Fibroblast of upper back skin (primary cell): ENCODE measurements around the gene IFI35.
"Not testable (repeated sequence)": the region's sequence is repeated elsewhere in the genome, so short reads cannot be mapped to it uniquely, and the experiment has no call there.

Experiments used
- DNase-seq: peaks from one replicate; pipeline ENCODE4 v3.0.0-alpha.2; 2013

Gene IFI35

DNA sequence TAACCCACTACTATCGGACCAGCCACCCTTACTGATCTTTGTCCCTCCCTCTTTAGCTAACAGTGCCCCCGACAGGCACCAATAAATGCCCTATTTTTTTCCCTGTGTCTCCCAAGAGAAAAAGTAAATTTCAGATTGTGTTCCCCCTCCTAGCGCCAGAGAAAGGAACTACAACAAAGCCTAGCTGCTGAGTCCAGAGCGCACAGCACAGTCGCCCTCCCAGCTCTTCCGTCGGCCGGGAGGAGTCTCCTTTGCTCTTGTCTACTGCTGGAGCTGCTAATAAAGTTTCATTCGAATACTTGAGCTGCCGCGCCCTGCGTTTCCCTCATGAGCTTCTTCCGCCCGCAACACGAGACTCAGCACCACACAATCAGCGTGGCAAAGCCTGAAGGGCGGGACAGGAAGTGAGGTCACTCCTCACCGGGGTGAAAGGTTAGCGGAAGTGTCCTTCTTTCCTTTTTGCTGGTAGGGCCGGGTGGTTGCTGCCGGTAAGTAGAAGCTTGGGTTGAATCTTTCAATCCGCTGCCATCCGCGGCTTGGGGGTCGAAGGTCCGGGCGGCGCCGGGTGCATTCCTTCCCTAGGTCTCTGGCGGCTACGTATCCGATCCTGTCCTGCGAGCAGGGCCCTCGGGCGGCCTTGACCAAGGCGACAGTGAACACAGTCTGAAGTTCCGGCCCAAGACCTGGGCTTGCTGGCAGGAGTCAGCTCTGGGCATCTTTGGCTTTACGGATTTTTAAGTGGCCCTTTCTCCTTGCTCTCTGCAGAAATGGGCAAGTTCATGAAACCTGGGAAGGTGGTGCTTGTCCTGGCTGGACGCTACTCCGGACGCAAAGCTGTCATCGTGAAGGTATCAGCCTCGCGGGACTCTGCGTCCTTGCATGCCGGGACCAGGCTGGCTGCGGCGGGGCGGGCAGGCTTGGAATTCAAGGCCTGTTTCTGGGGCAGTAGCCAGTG lies 8.3 kb upstream of the IFI35 start, which contains the start of gene RPL27:
RPL27 (plus strand) TSS at position 436 of the 955 bp plus-strand sequence; CDS start at position 768, 332 bp downstream.
- peak; percentile 100 for DNase-seq

DNA sequence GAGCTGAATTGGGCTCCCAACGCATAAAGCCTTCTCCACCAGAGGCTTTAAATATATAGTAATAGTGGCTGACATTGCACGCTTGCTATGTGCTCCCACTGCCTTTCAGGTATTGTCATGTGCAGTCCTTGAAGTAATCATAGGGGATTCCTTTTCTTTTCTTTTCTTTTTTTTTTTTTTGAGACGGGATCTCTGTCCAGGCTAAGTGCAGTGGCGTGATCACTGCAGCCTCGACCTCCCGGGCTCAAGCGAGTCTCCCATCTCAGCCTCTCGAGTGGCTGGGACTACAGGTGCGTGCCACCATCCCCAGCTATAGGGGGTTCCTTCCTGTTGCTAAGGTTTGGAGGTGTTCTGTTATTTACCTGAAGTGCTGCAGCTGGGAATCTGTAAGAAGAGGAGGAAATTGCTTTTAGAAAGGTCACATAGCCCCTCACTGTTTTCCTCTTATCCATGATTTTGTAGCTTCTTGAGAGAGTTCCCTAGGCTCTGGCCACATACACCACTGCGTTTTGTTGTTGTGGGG lies 7.5 kb upstream of the IFI35 start:
- no peak for DNase-seq

DNA sequence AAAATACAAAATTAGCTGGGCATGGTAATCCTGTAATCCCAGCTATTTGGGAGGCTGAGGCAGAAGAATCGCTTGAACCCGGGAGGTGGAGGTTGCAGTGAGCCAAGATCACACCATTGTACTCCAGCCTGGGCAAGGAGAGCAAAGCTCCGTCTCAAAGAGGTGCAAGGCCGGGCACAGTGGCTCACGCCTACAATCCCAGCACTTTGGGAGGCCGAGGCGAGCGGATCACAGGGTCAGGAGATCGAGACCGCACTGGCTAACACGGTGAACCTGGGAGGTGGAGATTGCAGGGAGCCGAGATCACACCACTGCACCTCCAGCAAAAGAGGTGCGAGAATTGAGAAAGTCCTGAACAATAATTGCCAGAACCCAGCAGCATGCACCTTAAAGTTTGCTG lies 5.7 kb upstream of the IFI35 start:
- not testable (repeated sequence) for DNase-seq

DNA sequence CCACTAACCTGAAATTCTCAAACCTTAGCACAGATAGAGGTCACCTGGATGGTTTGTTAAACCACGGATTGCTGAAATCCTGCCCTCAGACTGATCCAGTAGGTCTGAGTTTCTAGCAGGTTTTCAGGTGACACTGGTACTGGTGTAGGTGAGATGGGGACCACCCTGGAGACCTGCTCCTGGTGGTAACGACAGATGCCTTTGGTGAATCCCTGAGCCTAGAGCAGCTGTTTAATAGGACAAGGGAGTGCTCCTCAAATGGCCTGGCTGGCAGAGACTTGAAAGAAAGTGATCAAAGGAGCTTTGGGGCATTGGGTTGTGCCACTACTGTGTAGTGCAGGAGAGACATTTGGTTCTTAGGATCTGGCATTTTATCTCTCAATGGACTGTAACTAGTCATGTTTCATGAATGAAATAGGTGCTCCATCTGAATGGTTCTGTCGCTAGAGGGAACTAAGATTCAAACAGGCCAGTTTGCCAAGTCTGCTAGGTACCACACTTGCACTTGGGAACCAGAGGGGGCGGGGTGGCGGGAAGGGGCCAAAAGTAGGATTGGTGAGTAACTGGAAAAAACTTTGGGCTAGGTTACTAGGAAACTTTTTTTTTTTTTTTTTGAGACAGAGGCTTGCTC lies 2.9 kb upstream of the IFI35 start:
- peak; percentile 55 for DNase-seq

DNA sequence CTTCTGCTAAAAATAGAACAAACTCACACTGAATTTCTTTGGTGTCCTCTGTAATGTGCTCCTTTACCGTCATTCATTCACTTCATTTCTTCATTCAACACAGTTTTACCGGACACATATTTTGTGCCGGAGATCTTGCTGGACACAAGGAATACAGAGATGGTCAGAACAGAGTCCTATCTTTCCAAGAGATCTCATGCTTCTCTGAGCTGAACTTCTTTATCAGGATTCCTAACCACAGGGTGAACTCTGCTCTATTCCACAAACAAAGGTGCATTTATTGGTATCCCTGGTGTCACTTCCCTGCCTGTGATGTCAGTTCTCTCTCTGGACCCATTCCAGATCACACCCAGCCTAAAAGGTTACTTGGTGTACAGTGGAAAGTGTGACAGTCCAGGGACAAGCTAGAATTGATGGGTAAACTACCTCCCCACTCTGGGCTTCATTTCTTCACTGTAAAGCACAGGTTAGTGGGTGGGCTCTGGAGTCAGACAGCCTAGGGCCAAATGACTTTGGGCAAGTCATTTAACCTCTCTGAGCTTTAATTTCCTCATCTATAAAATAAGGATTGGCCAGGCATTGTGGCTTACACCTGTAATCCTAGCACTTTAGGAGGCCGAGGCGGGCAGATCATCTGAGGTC lies 4.2 kb downstream of the IFI35 start:
- no peak for DNase-seq

DNA sequence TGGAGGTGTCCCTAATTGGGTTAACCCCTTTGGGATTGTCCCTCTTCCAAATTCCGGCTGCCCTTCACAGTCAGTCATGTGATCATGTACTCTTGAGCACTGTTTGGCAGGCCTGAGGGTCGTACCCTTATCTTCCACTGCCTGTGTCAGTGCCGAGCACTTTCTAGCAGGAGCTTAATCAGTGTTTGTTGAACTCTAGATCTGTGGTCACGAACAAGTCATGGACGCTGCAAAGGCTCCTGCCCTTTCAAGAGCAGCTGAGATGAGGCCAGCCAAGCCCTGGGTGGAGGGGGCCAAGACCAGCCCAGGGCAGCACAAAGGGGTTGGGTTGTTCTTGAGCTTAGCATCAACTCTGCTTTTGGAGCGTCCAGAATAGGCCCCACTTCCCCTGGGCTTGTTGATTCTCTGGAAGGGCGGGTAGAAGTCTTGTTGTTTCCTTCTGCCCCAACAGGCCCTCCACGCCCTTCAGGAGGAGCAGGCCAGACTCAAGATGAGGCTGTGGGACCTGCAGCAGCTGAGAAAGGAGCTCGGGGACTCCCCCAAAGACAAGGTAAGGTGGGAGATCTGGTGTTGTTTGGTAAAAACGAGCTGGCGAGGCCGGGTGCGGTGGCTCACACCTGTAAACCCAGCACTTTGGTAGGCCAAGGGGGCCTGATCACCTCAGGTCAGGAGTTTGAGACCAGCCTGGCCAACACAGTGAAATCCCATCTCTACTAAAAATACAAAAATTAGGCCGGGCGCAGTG lies 5.3 kb downstream of the IFI35 start:
- no peak for DNase-seq

DNA sequence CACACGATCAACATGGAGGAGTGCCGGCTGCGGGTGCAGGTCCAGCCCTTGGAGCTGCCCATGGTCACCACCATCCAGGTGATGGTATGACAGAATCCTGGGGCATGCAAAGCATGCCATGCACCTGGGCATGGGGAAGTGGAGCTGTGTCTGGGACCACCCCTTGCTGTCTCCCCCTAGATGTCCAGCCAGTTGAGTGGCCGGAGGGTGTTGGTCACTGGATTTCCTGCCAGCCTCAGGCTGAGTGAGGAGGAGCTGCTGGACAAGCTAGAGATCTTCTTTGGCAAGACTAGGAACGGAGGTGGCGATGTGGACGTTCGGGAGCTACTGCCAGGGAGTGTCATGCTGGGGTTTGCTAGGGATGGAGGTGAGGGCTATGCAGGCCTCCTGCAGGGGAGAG lies 6.7 kb downstream of the IFI35 start:
- no peak for DNase-seq

DNA sequence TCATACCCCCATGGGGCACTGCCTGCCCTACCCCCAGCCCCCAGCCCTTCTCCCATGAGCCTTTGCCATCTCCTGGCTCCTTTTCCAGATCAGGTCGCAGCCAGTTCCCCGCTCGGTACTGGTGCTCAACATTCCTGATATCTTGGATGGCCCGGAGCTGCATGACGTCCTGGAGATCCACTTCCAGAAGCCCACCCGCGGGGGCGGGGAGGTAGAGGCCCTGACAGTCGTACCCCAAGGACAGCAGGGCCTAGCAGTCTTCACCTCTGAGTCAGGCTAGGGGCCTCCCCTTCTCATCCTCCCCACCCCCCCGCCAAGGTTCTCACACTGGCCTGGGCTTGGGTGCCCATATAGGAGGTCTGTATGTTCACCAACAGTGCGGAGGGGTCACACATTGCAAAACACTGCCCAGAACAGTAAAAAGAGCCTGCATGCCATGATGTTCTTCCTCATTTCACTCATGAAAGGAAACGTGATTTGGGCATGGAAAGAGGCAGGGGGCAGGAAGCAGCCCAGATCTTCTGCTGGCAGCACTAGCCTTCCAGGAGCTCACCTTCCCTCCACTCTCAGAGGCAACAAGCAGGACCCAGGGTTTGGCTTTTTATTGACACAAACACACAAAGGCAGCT lies 7.5 kb downstream of the IFI35 start:
- no peak for DNase-seq

DNA sequence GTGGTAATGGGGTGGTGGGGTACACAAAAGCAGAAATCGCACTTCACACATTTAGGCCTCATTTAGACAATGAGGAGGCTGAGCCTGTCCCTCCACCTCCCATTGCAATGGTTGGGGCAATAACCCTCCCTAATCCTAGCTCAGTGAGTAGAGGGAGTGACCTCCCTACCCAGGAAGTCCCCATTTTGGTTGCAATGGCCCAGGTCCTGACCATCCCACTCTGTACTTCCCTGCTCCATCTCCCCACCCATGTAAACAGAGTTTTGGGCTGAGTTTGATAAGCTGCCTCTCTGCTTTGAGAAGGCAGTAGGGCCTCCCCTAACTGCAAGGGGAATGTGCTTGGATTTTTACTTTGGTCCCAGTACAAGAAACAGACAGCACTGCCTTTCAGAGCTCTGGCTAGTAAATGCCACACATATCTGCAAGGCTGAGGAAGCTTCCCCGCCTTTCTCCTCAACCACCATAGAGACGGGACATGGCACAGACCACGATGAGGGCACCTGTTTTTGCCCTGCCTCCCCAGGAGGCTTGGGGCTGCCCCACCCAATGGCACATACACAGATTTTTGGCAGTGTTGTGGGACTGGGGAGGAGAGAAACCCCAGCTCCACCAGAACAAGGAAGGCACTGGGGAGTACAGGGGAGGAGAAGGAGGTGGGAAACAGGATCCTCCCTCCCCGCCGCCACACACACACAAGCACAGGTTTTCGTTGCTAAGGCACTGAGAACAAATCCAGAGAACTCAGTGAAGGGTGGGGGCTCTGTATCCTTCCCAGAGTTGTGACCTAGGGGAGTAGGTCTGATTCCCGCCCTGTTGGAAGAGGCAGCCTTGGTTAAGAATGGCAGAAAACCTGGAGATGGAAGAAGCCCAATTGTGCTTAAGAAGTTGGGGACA lies 8.3 kb downstream of the IFI35 start:
- DNase-seq = no peak

DNA sequence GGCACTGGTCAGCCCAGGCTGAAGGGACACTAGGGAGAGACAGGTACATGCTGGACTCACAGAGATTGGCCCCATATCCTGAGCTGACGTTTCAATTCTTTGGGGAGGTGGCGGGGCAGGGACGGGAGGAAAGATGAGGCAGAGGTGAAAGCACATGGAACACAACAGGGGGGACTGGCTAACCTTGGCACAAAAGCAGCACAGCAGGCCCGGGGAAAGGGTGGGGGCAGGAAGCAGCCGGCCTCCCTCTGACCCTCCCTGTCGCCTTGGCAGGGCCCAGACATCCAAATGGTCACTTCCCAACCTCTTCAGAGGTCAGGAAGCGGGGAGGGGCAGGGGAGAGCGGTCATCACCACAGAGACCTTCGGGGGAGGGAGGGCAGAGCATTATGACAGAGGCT lies 9.0 kb downstream of the IFI35 start:
- DNase-seq = no peak

DNA sequence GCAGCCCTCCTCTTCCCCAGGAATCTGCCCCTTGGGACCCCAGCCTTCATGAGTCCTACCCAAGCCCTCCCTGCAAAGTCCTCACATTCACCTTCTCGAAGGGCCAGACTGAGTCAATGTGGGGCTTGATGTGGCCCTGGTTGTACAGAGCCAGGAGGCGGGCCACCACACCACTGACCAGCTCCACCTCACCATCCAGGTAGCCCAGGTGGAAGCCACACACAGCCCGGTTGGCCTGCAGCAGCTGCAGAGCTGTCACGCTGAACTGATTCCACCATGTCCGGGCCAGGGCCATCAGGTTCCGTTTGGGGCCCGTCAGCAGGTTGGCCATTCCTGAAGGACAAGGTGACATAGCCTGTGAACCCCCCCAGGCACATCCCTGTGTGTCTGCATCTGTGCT lies 9.6 kb downstream of the IFI35 start:
- no peak for DNase-seq

DNA sequence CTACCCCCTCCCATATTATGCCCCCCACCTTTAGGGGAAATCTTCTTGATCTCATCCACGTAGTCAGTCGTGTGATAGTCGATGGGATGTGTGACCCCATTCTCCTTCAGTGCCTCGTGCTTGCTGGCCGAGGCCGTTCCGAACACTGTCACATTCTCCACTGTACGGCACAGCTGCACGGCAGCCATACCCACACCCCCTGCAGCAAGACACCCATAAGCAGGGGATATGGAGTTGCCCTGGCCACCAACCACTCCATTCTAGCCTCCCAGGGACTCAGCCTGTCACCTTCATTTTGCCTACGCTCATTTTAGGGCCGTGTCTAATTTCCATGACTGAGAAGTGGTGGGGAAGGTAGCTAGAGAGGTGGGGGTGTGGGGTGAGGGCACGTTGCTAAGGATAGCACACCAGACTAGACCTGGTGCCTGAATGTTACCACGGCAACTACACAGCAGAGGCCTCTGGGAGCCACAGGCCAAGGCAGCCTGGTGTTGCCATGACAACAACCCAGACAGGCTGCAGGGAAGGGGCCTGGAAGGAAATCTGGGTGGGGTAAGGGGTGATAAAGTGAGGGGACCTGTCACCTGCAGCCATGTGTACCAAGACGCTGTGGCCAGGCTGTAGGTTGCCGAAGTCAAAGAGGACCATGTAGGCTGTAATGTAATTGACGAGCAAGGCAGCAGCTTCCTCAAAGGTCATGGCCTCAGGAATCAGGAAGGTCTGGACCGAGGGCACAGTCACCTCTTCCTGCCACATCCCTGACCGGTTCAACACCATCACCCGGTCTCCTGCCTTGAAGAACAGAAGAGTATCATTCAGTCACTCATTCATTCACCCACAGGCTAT lies 11.6 kb downstream of the IFI35 start:
- no peak for DNase-seq

DNA sequence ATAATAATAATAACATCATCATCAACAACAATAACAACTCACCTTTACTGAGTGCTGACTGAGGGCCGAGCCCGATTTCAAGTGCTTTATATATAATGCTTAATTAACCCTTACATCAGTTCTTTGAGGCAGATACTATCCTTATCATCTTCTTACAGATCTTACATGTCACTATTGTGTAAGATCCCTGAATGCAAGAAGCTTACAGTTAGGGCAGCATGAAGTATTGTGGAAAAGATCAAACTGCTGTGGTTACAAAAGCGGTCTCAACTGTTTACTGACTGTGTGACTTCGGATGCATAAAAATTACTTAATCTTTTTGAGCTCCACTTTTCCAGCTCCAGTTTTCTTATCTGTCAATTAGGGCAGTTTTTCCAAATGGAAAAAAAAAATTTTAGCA lies 12.3 kb downstream of the IFI35 start:
- no peak for DNase-seq

DNA sequence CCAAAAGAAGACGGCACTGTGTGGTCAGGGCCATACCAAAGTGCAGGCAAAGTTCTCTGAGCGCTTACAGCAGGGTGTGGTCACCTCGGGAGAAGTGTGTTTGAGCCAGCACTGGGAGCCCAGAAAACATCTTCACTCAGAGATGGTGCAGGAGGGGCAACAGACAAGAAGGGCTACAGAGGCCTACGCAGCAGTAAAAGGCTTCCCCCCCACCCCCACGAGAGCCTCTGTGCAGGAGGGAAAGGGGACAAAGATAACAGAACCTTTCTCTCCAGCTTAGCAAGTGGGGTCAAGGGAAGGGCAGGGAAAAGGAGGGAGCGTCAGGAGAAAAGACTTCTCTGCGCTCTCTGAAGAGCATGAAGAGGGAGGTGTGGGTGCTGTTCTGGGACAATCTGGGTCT lies 12.8 kb downstream of the IFI35 start:
- DNase-seq = no peak

DNA sequence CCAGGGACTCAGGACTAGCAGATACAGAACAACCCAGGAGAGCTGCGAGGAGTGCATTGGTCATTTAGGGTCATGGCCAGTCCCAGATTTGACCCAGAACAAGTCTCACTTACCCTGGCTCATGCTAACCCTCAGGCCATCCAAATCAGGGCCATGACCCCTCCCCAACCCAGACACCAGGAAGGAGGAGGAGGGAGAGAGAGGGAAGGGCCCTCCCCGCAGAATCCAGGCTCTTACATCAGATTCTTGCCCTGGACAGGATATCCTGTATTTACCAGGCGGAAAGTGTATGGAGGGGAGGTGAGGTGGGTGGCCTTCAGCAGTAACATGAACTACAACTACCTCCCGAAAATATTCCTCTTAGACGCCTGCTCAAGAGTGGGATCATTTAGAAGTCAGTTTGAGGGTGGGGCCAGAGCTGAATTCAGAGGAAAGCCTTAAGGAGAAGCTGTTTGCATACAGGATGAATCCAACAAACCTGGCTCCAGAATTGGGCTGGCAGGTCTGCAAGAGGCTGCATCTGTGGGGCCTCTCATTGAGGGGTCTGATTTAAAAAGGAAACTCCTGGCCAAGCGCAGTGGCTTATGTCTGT lies 13.5 kb downstream of the IFI35 start:
- peak; percentile 30 for DNase-seq

DNA sequence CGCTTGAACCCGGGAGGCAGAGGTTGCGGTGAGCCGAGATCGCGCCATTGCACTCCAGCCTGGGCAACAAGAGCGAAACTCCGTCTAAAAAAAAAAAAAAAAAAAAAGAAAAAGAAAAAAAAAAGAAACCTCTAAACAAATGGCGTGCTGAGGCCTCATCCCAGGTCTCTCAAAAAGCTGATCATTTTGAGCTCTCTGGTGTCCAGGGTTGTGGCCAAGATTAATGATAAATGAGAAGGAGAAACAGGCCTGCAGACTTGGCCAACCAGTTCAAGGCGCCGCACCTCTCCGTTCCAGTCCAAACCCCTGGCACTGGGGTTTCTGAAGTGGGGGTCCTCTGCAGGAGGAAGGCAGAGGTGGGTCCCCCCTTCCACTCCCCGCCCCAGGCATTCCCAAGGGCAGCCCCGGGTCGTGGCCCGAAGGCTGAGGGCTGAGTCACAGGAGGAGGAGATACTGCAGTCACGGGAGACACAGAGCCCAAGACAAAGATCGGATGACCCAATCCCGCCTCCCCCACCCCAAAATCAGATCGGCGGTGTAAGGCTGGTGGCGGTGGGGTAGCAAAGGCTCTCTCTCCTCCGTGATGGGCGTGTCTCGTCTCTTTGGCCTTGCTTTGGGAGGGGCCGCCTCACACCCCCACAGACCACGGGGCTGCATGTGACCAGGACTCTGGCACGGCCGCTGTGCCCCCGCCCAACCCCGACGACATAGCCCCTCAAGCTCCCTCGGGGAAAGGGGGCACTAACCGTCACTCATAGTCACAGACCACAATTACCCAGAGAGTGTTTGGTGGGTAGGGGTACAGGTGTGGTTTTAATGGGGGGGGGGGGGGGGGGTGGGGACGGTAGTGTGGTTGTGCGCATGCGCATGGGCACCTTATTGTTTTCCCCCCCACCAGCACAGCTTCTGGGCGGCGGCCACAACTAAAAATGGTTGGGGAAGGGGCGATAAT lies 14.5 kb downstream of the IFI35 start:
- DNase-seq = peak; percentile 62

DNA sequence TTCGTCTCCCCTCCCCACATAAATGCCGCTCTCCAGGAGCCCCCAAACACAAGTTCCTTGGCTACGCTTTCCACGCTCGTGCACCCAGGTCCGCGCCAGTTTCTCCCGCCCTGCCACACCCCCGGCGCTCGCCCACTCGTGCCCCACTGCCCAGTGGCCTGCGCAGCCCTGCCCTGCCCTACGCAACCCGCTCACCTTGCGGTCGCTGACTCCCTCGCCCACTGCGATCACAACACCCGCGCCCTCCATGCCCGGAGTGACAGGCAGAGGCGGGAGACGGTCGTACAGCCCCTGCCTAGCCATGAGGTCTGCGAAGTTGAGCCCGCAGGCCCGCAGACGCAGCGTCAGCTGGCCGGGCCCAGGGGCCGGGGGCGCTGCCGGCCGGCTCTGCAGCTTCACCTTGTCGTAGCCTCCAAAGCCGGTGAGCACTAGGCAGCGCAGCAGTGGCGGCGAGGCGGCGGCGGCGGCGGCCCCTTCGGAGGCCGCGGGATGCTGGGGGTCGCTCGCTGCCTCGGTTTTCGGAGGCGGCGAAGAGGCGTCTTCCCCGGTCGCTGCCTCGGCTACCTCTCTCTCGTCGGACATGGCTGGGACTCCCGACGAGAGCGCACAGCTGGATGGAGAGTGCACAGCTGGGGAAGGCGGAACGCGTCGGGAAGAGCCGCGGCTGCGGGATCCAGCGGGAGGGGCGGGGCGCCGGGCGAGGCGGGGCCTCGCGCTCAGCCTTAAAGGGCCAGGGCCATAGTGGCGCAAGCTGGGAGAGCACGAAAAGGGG lies 15.3 kb downstream of the IFI35 start, which contains the start of gene VAT1:
VAT1 (minus strand) TSS at position 645 of the 772 bp plus-strand sequence; CDS start at position 582, 63 bp downstream.
- peak; percentile 66 for DNase-seq
